Ovary (tissue), 9 donors: Measurements from ENCODE around the gene RAB3B. TPM values are rescaled to one million over a fixed set of nuclear protein-coding genes. Genes with fewer than 3 reads are reported as not detected.

Source experiments
- DNase-seq, 5 donors: peaks; one replicate each; pipeline ENCODE4 v3.0.0-alpha.2; 2019 to 2020
- H3K27ac ChIP-seq, 2 donors: fragments of 200-600 bp; one replicate each; pipeline versions ENCODE4 v1.5.1 to v1.8.0; 2019 to 2022
- H3K27me3 ChIP-seq: fragments of 200-600 bp; one replicate; pipeline ENCODE4 v1.8.0; 2022
- H3K36me3 ChIP-seq: fragments of 200-600 bp; sonication (generic); one replicate; pipeline ENCODE4 v1.5.1; 2019
- H3K4me1 ChIP-seq: one replicate; pipeline ENCODE4 v1.8.1; 2013; ENCODE audit warnings: mild to moderate bottlenecking, moderate library complexity; ENCODE audit not compliant: insufficient read depth
- H3K4me3 ChIP-seq: fragments of 200-600 bp; sonication (generic); one replicate; pipeline ENCODE4 v1.5.1; 2017
- H3K9me3 ChIP-seq, 2 donors: fragments of 200-600 bp in 1 of 2; sonication (generic) in 1 of 2; one replicate each; pipeline versions ENCODE4 v1.5.1 to v1.8.1; 2013 to 2019; ENCODE audit warnings: mild to moderate bottlenecking in 1 of 2, moderate library complexity in 1 of 2
- EP300 ChIP-seq: sonication (generic); formaldehyde crosslinking; IDR thresholded peaks from one replicate; pipeline ENCODE4 v1.6.1; 2017; ENCODE audit warnings: antibody characterized with exemption
- POLR2A ChIP-seq: fragments of 450-650 bp; IDR thresholded peaks from one replicate; pipeline ENCODE4 v1.6.1; 2017; ENCODE audit warnings: antibody characterized with exemption, mild to moderate bottlenecking, moderate library complexity
- WGBS, 3 donors: extraction: QIAGEN DNeasy Blood & Tissue Kit in 1 of 3; methylation state at CpG; one replicate each; pipeline versions ENCODE4 v1.1.5 to v1.1.7; 2013 to 2017; 5-methylcytosine and 5-hydroxymethylcytosine counted together
- intact Hi-C, 4 donors: fragments of 100-400 bp; cut with DNase I; formaldehyde crosslinking; loops; one replicate each; pipeline versions ENCODE4 v1.11.0 to v1.15.1; 2022 to 2023
- polyA plus RNA-seq, 2 donors: library from polyadenylated mRNA; stranded (reverse); fragments of 200-250 nt in 1 of 2; fragments of 350-450 nt in 1 of 2; fragmentation: Illumina TruSeq in 1 of 2; extraction: RNeasy Lipid Tissue Mini Kit (QIAGEN cat#74804) in 1 of 2; gene quantifications; one replicate each; pipeline ENCODE4 v1.2.3, GENCODE V29; 2013 to 2014
- total RNA-seq, 7 donors: library from RNA; depleted of rRNA in 2 of 7; stranded (reverse); fragments of >200 nt in 2 of 7; fragmentation: NEBNext Ultra II Directional in 3 of 7; extraction: Animal tissue kit (Norgen Biotek cat#: 25700) in 3 of 7; gene quantifications; one replicate each; pipeline versions ENCODE4 v1.1.0 to v1.2.4, GENCODE V29; 2016 to 2023
- TF ChIP-seq, protein P1 (sequence below), 3 donors: fragments of 450-650 bp in 2 of 3; fragments of 200-600 bp in 1 of 3; IDR thresholded peaks; one replicate each; pipeline versions ENCODE4 v1.5.1 to v1.8.0; 2016 to 2022; ENCODE audit warnings: antibody characterized with exemption in 3 of 3, mild to moderate bottlenecking in 1 of 3
- donor health status: DM: no; HTN: no; CAD: no; lungs with moderate emphysema.
- donor health status: DM: no; HTN: no; CAD: no.
- donor health status: Bipolar disorder and iron deficiency.
- donor health status: DM: yes; HTN: yes; CAD: no.
- donor health status: DM: no; HTN: no; CAD: no.
- donor health status: DM: yes; HTN: yes; CAD: no.

Gene RAB3B
- total and polyA plus RNA-seq, 9 donors, result 1.1 to 8.2 (median 2.9) TPM

DNA sequence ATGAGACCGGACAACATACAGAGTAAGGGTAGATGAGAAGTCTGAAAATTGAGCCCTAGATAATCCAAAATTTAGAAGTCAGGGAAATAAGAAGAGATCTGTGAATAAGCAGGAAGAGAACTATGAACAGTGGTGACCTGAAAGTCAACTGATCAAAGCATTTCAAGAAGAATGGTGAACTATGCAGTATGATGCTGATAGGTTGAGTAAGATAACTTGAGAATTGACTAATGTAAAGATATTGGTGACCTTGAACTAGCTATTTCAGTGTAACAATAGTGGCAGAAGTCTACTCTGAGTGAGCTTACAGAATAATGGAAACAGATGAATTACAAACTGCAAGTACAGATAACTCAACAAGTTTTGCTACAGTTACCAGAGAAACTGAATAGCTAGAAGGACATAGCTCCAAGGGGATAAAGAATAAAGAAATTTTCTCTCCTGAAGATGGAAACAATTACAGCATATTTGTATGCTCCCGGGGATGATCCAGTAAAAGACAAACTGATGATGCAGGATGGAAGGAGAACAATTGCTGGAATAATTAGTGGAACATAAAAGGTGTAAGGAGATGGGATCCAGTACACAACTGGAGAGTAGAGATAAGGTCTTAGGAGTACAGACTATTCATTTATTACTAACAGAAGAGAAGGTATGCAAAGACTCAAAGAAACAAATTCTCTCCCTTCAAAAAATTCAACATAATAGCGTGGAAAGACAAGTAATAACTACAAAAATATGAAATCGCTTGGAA lies 122.8 kb downstream of the RAB3B start:
- H3K4me1 ChIP-seq, result peaks cover 5% of the 10 kb centered on the region
- H3K27ac ChIP-seq, result no peak overlapping the region
- no peak for DNase-seq
- TF ChIP-seq EP300 (no peak), POLR2A (no peak)
- TF ChIP-seq, protein P1, sequence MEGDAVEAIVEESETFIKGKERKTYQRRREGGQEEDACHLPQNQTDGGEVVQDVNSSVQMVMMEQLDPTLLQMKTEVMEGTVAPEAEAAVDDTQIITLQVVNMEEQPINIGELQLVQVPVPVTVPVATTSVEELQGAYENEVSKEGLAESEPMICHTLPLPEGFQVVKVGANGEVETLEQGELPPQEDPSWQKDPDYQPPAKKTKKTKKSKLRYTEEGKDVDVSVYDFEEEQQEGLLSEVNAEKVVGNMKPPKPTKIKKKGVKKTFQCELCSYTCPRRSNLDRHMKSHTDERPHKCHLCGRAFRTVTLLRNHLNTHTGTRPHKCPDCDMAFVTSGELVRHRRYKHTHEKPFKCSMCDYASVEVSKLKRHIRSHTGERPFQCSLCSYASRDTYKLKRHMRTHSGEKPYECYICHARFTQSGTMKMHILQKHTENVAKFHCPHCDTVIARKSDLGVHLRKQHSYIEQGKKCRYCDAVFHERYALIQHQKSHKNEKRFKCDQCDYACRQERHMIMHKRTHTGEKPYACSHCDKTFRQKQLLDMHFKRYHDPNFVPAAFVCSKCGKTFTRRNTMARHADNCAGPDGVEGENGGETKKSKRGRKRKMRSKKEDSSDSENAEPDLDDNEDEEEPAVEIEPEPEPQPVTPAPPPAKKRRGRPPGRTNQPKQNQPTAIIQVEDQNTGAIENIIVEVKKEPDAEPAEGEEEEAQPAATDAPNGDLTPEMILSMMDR (IDR thresholded peaks at IDR 0.05), result no peak
- 95 to 97% (median 96%) methylated on average over 4 of the region's 4 CpGs for WGBS, 3 donors
- no peaks in the 10 kb centered on the region for H3K9me3 ChIP-seq
- H3K4me3 ChIP-seq, result no peak overlapping the region
- H3K36me3 ChIP-seq, result no peaks in the 10 kb centered on the region
- intact Hi-C loops, result no loop called here
- H3K27me3 ChIP-seq, result no peaks in the 10 kb centered on the region

DNA sequence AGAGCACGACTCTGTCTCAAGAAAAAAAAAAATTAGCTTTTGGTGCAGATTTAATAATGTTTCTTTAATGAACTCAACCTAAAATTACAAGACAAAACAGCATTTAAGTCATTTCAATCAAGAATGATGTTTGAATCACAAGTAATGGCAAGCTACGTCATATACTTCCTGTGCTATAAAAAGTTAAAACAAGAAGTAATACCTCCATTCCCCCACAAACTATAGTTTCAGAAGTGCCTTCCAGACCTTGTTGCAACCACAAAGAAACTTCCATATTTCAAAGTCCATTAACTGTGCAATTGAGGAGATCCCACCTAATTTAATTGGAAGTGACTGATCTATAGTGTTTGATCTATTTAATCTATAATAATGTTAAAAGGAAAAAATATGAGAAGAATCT lies 127.1 kb downstream of the RAB3B start:
- no peak for DNase-seq
- H3K36me3 ChIP-seq, result no peaks in the 10 kb centered on the region
- H3K27ac ChIP-seq, result no peak overlapping the region
- no peaks in the 10 kb centered on the region for H3K9me3 ChIP-seq
- no peaks in the 10 kb centered on the region for H3K27me3 ChIP-seq
- 89 to 100% (median 97%) methylated on average over 2 of the region's 2 CpGs for WGBS, 3 donors
- TF ChIP-seq EP300 (no peak), POLR2A (no peak)
- TF ChIP-seq, protein P1 (IDR thresholded peaks at IDR 0.05), result no peak
- H3K4me3 ChIP-seq, result no peak overlapping the region
- H3K4me1 ChIP-seq, result peaks cover under 1% of the 10 kb centered on the region
- intact Hi-C loops, result no loop called here

- TF ChIP-seq POLR2A (no peak), EP300 (no peak)
- TF ChIP-seq, protein P1 (IDR thresholded peaks at IDR 0.05), result no peak
- Histone ChIP-seq H3K4me1 (no peaks in the 10 kb centered on the region), H3K27me3 (no peaks in the 10 kb centered on the region), H3K27ac (no peak overlapping the region), H3K9me3 (no peaks in the 10 kb centered on the region), H3K4me3 (no peak overlapping the region), H3K36me3 (no peaks in the 10 kb centered on the region)
- 95 to 98% (median 95%) methylated on average over 5 of the region's 5 CpGs for WGBS, 3 donors
- DNase-seq, result no peak
- intact Hi-C loops, result no loop called here
These were observed 128.8 kb downstream of the RAB3B start for GRCh38 chr1:51861669-51862068.

GRCh38 chr1:51859735-51860134 lies 130.8 kb downstream of the RAB3B start:
- H3K27ac ChIP-seq, result no peak overlapping the region
- intact Hi-C loops, result no loop called here
- H3K27me3 ChIP-seq, result no peaks in the 10 kb centered on the region
- TF ChIP-seq, protein P1 (IDR thresholded peaks at IDR 0.05), result no peak
- TF ChIP-seq EP300 (no peak), POLR2A (no peak)
- DNase-seq, result no peak
- no peaks in the 10 kb centered on the region for H3K9me3 ChIP-seq
- WGBS, 3 donors, result 72 to 80% (median 78%) methylated on average over 2 of the region's 2 CpGs
- no peak overlapping the region for H3K4me3 ChIP-seq
- H3K4me1 ChIP-seq, result no peaks in the 10 kb centered on the region
- H3K36me3 ChIP-seq, result no peaks in the 10 kb centered on the region
